Hematopoietic multipotent progenitor cell treated with erythropoietin and hydrocortisone succinate and interleukin-3 and kit ligand, for 4 days (in vitro differentiated cells): ENCODE results near the gene FGGY.
"Not testable (repeated sequence)": the region's sequence is repeated elsewhere in the genome, so short reads cannot be mapped to it uniquely, and the experiment has no call there.

ENCODE experiments used
- DNase-seq: peaks from one replicate; pipeline ENCODE4 v3.0.0-alpha.2; 2015

Gene FGGY

DNA sequence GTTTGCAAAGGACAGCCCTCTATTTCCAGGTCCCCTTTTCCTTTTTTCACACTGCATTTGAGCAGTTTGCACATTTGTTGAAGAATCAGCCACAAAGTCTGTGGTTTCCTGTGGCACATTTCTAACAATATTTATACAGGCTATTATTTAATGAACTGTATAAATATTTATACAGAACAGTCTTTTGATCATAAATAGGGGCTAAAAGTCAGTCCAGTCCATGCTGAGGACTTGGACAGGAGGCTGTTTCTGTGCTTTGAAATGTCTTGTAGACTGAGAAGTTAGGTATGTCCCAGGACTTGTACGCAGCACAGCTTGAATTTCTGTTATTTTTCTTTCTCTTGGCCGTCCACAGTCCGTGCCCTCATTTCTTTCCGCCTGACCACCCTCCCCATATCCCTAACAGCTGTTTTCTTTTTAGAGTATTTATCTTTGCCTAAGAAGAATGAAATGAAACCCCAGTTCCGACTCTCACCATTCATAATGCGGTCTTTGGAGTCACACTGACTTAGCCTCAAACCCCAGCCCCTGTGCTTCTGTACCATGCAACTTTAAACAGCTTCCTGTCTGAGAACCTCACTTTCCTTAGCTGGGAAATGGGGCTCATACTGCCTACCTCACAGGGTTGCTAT is 19.7 kb downstream of the FGGY start:
- DNase-seq, result no peak

DNA sequence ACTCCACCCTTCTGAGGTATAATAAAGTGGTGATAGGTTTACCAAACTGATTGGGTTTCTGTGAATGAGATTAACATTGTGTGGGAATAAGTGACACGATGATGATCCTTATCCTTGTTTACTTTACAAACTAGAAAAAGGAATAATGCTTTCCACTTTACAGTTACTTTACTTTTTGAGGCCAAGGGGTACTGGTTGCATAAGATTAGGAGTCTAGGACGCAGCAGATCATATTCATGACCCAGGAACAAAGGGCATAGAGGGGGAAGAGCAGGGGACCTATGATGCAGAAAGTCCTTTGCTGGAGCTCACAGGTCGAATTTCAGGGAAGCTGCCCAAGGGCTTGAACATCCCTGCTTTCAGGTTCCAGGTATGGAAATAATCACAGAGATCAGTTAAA is 20.4 kb downstream of the FGGY start:
- no peak for DNase-seq

DNA sequence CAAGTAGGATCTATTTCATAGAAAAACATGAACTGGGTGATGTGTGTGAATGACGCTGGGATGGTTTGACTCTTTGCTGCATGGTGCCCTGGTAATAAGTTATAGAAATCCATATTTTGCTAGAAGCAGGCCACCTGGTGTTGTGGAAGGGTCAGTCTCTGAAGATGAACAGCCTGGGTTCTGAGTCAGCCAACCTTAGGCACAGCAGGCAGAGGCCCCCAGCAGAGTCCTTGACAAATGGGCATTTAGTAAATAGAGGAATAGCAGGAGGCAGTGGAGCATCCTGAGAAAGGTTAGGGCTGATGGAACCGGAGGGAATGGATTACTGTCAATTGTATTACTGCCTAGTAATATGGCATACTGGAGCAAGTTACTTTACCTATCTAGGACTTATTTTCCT is 20.9 kb downstream of the FGGY start:
- no peak for DNase-seq

DNA sequence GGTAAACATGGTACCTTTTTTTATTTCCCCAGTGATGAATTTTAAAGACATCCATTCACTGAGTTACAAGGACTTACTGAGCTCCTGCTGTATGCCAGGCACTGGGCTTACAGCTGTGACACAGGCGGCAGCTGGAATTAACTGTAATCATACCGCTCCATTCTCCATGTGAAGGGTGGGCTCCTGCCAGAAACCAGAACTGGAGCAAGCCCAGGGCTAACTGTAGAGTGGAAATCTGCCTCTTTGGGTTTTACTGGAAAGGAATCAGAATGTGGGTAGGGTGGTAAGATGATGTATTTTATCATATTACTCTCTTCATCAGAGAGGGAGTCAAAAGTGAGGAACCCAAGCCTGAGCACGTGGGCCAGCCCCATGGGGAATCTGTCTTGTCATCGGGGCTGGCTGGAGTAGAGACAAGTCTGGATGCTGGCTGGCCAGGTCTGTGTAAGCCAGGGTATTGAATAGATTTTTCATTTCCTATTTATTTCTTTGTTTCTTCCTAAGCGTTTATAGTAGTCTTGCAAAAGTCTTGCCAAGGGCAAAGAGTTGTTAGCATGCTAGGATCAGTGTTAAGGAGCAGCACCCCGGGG is 21.5 kb downstream of the FGGY start:
- no peak for DNase-seq

DNA sequence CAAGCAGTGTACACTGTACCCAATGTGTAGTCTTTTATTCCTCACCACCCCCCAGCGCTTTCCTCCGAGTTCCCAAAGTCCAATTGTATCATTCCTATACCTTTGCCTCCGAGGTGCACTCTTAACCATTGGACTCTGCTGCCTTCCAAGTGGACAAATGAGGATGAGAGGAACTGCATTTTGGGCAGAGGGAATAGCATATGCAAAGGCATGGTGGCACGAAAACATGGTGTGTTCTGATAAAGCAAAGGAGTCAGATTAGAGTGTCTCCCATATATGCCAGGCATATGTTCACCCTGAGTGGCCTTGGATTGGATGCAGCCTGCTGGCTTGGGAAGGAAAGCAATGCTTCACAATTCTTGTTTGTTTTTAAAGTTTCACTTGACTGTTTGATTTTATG is 25.5 kb downstream of the FGGY start:
- DNase-seq, result no peak

DNA sequence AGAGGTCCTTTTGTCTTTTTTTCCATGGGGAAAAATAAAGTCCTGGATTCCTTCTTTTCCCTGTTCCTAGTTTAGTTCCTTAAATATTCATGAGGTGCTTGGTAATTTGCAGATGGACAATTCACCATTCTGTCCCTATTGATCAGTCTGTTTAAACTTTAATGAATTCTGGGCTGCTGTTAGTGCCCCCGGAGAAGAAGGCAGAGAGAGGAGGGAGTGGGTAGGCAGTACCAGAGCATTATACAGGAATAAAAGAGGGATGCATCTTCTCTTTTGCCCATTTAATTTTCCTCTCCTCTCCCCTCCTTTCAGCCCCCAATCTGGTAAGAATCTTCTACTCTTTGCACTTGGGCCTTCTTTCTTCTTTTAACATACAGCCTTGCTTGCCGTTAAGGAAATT is 25.9 kb downstream of the FGGY start:
- no peak for DNase-seq

DNA sequence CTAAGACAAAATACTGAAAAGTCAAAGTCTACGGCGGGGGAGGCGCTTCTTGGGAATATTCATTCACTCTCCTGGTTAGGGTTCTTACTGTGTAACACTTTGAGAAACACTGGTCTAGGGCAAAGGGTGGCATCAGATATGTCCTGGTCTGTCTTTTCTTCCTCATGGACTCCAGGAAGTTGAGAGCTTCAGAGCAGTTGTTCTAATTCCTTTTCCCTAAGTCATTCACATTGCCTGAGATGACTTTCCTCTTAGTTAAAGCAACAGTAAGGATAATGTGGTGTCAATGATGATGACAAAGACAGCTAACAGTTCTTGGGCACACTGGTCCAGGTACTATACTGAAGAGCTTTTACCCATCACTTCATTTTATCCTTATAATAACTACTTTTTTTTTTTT is 27.0 kb downstream of the FGGY start:
- no peak for DNase-seq

DNA sequence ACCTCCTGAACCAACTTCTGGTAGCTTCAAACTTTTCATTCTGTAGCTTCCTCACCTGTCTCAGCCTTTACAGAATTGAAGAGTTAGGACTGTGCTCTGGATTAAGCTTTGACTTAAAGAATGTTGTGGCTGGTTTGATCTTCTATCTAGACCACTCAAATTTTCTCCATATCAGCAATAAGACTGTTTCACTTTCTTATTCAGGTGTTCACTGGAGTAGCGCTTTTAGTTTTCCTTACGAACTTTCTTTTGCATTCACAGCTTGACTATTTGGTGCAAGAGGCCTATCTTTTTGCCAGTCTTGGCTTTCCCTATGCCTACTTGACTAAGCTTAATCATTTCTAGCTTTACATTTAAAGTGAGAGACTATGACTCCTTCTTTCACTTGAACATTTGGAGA is 31.5 kb downstream of the FGGY start:
- no peak for DNase-seq

DNA sequence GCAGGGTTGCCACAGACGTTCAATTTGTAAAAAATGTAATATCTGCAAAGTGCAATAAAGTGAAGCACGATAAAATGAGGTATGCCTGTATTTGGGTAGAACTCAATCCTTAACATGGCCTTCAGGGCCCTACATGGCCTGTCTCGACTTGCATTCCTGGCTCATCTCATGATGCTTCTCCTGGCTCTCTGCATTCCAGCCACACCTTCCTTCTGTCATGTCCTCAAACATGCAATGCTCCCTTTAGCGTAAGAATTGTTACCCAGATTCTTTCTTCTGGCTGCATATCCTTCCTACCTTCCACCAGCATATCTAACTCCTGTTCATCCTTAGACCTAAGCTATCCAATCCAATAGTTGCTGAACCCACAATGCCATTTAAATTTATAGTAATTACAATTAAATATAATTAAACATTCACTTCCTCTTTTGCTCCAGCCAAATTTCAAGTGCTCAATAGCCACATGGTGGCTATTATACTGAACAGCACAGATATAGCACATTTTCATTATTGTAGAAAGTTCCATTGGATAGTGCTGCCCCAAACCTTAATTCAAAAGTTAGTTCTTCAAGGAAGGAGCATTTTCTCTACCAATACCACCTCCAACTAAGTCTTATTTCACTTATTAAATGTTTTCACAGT is 32.6 kb downstream of the FGGY start:
- DNase-seq, result no peak

DNA sequence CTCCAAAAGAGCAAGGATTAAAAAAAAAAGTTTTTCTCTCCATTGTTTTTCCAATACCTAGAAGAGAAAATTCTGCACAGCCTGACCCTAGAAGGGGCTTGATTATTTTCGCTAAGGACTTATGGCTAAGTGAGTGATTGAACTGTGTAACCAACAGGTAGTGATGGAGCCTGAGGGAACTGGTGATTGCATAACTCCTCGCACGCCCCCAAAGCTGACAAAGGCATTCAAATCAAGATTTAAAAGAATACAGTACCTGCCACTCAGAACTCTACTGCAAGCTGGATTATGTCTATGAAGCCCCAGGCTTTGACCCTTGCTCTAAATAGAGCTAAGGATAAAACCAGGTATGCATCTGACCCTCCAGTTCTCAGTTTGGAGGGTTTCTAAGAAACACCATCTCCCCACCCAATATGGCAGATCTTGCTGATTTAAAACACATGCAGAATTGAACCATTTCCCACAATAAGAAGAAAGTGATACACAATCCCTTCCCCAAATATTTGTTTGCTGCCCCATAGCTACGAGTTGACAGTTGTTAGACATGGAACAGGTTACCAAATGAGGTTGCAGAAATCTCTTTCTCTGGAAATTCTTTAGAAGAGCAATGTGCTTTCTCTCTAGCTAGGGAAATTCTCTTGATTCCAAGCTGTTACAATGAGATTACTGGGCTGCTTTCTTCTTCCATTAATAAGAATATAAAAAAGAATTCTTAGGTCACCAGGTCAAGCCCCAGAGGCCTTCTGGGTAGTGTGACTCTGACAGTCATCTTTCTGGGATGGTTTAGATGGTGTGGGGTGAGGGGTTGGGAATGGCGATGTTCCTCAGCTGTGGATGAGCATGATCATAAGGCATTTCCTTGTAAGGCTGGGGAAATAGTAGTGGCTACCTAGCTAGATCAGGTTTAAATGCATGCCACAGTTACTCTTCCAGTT is 35.1 kb downstream of the FGGY start:
- DNase-seq, result no peak

DNA sequence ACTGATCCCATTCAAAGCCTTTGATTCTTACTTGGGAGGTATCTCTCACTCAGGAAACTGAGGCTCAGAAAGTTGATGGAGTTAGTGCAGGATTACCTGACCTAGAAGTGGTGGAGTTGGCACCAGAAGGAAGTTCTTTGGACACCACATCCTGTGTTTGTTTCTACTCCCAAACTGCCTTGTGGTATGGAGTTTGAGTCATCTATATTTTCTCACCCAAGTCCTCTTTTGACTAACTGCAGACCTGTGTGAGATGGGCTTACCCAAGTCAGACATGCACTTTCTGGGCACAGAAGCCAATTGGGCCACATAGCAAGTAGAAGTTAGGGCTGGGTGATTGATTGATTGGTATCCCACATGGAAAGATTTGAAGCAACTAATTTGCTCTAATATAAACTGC is 36.1 kb downstream of the FGGY start:
- DNase-seq, result no peak

DNA sequence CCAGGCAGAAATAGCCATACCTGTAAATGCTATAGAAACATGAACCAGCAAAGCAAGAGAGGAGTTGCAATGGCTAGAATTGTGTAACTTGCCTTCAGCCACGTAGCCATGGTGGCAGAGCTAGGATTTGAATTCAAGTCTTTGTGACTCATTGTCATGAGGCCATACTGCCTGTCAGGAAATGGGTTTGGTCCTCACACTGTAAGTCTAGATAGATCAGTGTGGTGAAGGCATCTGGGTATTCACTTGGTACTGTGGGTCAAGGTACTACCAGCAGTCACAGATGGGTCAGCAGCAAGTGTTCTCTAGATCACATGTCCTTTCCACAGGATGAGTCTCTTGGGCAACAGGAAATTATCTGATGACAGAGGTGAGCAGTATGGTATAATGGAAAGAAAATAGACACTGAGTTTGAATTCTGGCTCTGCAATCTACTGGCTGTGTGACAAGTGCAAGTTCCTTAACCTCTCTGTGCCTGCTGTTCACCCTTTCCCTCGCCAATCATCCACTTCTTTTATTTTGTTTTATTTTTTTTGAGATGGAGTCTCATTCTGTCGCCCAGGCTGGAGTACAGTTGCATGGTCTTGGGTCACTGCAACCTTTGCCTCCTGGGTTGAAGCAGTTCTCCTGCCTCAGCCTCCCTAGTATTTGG is 36.9 kb downstream of the FGGY start:
- no peak for DNase-seq

DNA sequence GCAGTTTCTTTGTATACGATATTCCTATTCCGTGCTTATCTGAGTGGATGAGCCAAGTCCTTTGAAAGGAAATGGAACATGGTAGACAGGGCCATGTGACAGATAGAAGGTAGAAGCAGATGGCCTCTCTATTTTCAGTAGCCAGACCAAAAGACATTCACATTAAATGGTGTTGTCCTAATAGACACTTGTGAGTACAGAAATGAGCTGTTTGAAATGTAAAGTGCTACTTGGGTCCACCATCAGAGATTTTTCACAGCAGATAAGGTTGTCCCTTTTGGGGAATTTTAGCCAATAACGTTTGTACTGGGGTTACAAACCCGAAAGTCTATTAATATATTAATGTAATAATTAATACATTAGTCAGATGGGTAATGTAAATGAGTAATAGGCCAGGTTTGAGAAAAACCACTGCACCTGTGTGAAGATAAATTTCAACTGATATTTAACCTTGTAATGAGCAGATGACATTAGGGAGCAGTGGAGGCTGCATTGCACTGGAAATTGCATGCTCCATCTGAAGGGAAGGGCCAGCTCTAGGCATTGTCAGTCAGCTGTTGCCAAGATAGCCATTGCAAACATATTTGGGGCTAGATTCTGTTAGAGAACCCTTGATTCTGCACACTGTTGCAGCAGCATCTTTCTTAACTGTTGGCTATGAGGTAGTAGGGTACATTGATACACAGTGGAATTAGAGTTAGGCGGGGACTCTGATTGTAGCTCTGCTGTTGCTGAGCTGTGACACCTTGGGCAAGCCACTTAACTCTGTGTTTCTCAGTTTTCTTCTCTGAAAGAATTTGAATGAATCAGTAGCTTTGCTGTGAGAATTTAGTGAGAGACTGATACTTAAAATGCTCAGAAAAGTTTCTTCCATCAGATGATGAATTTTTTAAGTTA is 43.8 kb downstream of the FGGY start:
- DNase-seq, result no peak

DNA sequence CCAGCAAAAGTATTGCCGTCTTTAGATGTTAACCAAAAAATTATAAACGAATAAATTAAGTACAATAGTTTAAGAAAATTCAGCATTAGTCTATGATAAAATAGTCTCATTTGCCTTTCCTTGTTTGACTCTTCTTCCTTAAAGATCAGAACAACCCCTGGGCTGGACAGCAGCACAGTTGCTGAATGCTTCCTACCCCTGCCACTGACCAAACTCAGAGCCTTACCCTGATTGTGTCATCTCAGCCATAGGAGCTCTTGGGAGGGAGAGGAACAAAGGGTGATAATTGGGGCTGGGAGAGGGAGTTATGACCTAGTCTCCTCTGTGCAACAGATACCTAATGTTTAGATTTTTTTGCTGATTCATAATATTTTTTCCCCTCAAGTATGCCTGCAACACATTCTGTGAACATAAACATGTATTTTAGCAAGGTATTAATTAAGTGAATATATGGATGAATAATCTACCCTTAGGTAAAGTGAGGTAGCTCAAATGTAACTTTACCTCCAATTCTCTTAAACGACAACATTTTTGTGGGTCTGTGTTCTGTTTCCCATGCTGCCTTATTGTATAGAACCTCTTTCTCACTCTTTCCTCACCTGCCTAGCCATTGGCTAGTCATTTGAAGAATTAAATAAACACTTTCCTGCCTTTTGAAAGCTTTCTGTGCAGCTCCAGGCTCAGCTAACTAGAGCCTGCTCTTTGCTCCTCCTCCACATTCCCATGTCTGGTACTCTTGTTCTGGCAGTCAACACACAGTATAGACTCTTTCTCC is 46.1 kb downstream of the FGGY start:
- DNase-seq, result no peak

DNA sequence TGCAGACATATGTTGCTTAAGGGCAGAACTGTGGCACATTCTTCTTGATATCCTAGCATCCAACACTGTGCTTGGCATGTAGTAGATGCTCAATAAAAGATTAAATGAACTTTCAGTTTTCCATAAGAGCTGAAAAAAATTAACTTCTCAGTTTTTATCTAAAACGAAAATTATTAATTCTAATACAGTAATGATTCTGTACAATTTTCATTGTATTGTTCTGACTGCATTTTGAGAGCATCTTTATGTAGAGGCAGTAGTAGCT is 46.6 kb downstream of the FGGY start:
- DNase-seq, result no peak

DNA sequence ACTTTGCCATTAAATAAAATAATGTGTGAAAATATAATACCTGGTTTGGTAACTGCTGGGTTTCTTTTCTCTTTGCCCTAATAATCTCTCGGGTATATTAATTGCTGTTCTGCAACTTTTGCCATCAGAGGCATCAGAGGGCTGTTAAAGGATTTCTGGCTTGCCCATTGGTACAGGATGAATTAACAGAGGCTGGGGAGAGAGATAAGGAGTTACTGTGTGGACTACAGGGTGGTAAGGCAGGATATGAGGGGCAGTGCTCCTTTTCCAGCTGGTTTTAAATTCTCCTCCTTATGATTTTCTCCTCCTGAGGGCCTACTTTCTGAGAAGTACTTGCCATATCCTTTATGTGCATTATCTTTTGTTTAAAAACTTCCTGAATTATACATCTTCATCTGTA is 48.3 kb downstream of the FGGY start:
- peak; percentile 75 for DNase-seq

DNA sequence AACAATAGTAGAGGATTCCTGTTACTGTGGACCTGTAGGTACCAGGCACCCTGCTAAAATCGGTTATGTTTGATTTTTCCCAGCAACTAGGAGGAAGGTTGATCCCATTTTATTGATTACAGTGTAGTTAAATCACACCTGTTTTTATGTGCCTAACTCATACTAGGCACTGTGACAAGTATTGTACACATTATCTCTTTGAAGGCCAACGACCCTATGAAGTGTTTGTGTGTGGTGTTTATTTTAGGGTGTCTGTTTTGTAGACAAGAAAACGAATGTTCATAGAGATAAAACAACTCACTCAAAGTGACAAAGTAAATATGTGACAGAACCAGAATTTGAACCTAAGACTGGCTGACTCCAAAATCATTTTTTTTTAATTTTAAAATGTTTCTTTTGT is 49.5 kb downstream of the FGGY start:
- no peak for DNase-seq

DNA sequence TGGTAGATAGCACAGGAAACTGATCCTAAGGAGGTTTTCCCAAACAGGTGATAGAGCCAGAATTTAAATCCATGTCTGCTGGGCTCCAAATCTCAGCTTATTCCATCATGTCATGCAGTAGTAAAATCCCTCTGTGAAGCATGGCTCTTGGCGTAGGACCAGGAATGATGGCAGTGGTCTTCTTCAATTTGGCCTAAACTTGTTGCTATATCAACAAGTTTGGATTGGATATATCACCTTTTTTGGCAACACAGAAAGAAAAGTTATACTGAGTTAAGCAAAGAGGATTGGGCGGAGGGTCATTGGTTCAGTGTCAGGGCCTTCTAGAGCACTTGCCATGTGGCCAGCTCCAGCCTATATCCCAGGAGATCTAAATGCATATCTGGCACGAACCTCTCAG is 52.2 kb downstream of the FGGY start:
- DNase-seq, result no peak

DNA sequence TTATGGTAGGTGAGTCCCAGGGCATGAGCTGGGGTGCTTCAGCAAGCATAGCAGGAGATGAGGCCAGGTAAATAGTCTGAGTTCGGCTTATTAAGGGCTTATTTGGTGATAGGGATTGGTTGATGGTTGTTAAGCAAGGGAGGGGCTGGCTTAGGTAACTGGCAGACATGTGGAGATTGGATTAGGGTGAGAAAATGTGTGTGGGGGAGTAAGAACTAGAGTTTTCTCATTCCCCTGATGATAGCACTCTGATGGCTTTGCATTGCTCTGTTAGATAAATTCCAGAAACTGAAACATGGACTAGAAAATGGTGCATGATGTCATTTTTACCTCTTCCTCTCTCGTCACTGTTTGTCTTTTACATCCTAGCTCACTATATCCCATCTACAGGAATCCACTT is 53.6 kb downstream of the FGGY start:
- no peak for DNase-seq

DNA sequence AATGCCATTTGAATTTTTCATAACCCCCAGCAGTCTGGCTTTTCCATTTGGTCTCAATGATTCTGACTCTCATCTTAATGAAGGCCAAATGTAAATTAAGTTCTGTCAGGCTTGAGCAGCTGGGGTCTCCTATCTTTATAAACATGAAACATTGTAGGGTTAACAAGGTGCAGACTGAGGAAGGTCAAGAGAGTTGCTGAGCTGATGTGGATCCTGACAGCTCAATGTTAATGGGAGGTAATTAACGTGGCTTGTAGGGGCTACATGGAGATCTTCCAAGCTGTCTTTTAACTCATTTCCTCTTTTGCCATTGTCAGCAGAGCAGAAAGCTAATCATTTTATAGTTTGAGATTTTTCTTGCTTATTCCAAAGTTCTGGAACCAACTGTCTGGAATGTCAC is 55.2 kb downstream of the FGGY start:
- no peak for DNase-seq

DNA sequence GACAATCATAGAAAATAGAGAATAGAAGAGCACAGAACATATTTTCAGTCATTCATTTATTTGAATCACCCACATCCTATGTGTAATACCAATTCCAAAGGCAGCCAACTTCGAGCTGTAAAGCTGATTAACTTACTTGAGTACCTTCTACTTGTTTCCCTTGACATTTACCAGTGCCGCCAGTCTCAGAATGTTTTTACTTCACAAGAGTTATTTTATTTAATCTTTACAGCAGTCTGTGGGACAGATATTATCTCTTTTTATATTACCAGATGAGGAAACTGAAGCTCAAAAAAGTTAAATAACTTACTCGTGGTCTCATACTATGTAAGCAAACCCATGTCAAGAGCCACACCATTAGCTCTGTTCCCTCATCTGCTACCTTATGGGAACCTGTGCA is 56.6 kb downstream of the FGGY start:
- DNase-seq, result no peak

DNA sequence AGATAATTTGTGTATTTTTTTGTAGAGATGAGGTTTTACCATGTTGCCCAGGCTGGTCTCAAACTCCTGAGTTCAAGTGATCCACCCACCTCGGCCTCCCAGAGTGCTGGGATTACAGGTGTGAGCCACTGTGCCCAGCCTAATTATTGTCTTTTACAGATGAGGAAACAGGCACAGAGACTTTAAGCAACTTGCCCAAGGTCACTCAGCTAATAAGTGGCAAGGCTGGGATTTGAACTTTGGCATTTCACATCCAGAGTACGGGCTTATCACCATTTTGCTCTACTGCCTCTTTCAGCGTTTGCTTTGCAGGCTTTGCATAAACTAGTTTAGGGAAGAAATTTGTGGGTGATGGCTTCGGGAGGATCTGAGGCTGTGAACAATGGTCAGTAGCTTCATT is 57.3 kb downstream of the FGGY start:
- DNase-seq, result not testable (repeated sequence)
